GM23338 (cell line): Measurements from ENCODE around the gene ZSCAN5A.
"Not testable (repeated sequence)": the region's sequence is repeated elsewhere in the genome, so short reads cannot be mapped to it uniquely, and the experiment has no call there.

Experiments used
- CTCF ChIP-seq, 2 experiments: fragments of 200-600 bp in 1 of 2; sonication (generic) in 1 of 2; conservative IDR thresholded peaks; 2 replicates each; pipeline versions ENCODE4 v1.5.1 to v1.6.1; 2016 to 2017; ENCODE audit warnings: antibody characterized with exemption in 2 of 2, low read depth in 2 of 2, mild to moderate bottlenecking in 2 of 2, moderate library complexity in 1 of 2
- EZH2 ChIP-seq: fragments of 200-600 bp; sonication (generic); IDR thresholded peaks from one replicate; pipeline ENCODE4 v1.8.0; 2017; ENCODE audit warnings: antibody characterized with exemption, mild to moderate bottlenecking, low read depth; ENCODE audit not compliant: unreplicated experiment
- EZH2phosphoT487 ChIP-seq: fragments of 200-600 bp; sonication (generic); IDR thresholded peaks from one replicate; pipeline ENCODE4 v1.8.1; 2018; ENCODE audit warnings: antibody characterized with exemption; ENCODE audit not compliant: unreplicated experiment
- JUNB ChIP-seq: IDR thresholded peaks from one replicate; pipeline ENCODE4 v1.6.1; 2016; ENCODE audit warnings: antibody characterized with exemption; ENCODE audit not compliant: unreplicated experiment
- POLR2AphosphoS5 ChIP-seq: IDR thresholded peaks from 2 replicates; pipeline ENCODE4 v1.6.1; 2016; ENCODE audit warnings: antibody characterized with exemption, low read depth
- REST ChIP-seq: IDR thresholded peaks from one replicate; pipeline ENCODE4 v1.6.1; 2018; ENCODE audit warnings: antibody characterized with exemption; ENCODE audit not compliant: unreplicated experiment

DNA sequence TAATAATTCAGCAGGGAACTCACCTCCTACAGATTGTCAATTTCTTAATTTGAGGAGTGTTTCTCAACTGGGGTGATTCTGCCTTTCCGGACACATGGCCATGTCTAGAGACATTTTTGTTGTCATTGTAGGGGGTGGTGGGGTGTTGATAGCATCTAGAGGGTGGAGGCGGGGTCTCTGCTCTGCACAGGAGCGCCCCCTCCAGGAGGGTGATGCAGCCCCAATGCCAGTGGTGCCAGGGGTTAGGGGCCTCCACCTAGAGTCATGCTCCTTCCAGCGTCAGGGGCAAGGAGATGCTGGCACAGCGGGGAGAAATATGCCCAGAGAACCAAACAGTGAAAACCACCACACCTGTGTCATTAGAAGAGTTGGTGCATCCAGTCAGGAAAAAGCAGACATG, 107.1 kb downstream of the ZSCAN5A start:
- not testable (repeated sequence) for TF ChIP-seq EZH2, REST, EZH2phosphoT487, POLR2AphosphoS5, JUNB
- peak; percentile 17 to 48 for TF ChIP-seq CTCF (conservative IDR thresholded peaks at IDR 0.05; ENCODE audit: low read depth in 2 of 2)
